Endothelial cell of umbilical vein (primary cell): ENCODE data around the gene PRLR. TPM values are rescaled to one million over a fixed set of nuclear protein-coding genes. Genes with fewer than 3 reads are reported as not detected.

Source experiments
- BruUV-seq: library from RNA; stranded (reverse); fragments of 400-500 nt; replicated peaks from 2 replicates; lab custom pipeline; 2021; lab: Mats Ljungman, UMichigan
- CTCF ChIA-PET: fragments of 300-600, 350-600 bp; sonication (Branson Sonifier 250); formaldehyde crosslinking; loops from one replicate; lab custom pipeline; 2021; ENCODE audit warnings: antibody characterized with exemption, inconsistent platforms; lab: Charles Lee
- POLR2A ChIA-PET: fragments of 300-600, 350-600 bp; sonication (Branson Sonifier 250); formaldehyde crosslinking; loops from one replicate; lab custom pipeline; 2021; ENCODE audit warnings: antibody characterized with exemption, inconsistent platforms; lab: Charles Lee
- DNase-seq: peaks from one replicate; pipeline ENCODE4 v3.0.0-alpha.2; 2011; ENCODE audit warnings: low read depth, low spot score
- FAIRE-seq: peaks from 2 replicates; lab custom pipeline; 2011; peaks lifted over from hg19 to GRCh38; lab: Jason Lieb, UNC
- H2AFZ ChIP-seq: 2 replicates; pipeline ENCODE4 v1.6.0; 2012; ENCODE audit warnings: low read depth, low read length, control low read depth, inconsistent platforms
- H3K27ac ChIP-seq: 2 replicates; pipeline ENCODE4 v1.5.1; 2011; ENCODE audit warnings: low read depth, mild to moderate bottlenecking, control low read depth, low read length, moderate library complexity; ENCODE audit not compliant: insufficient read depth
- H3K27me3 ChIP-seq, 2 experiments: 2 replicates each; pipeline versions ENCODE4 v1.6.0 to v1.6.1; 2011; ENCODE audit warnings: low read length in 2 of 2, mixed read lengths in 1 of 2; ENCODE audit not compliant: control insufficient read depth in 2 of 2, insufficient read depth in 2 of 2
- H3K36me3 ChIP-seq, 2 experiments: 2 replicates in 1 of 2; 3 replicates in 1 of 2; pipeline ENCODE4 v1.5.1; 2011; ENCODE audit warnings: low read length in 2 of 2, mild to moderate bottlenecking in 1 of 2, moderate library complexity in 1 of 2; ENCODE audit not compliant: control insufficient read depth in 2 of 2, insufficient read depth in 2 of 2; ENCODE audit errors: extremely low read depth in 1 of 2
- H3K4me1 ChIP-seq: 3 replicates; pipeline ENCODE4 v1.5.1; 2011; ENCODE audit warnings: mild to moderate bottlenecking, low read length; ENCODE audit not compliant: control insufficient read depth, insufficient read depth; ENCODE audit errors: extremely low read depth
- H3K4me2 ChIP-seq: 2 replicates; pipeline ENCODE4 v1.6.1; 2011; ENCODE audit warnings: low read length, control low read depth, mixed read lengths; ENCODE audit not compliant: insufficient read depth
- H3K4me3 ChIP-seq, 3 experiments: fragments of 200-600 bp in 1 of 3; sonication (generic), shearing (Covaris generic) in 1 of 3; replicated peaks in 1 of 3; 2 replicates each; pipeline ENCODE4 v1.5.1; 2011 to 2016; ENCODE audit warnings: control low read depth in 3 of 3, low read length in 3 of 3, mild to moderate bottlenecking in 2 of 3, inconsistent platforms in 1 of 3, low read depth in 1 of 3, moderate library complexity in 1 of 3; ENCODE audit not compliant: insufficient read depth in 1 of 3
- H3K79me2 ChIP-seq: 2 replicates; pipeline ENCODE4 v1.6.0; 2012; ENCODE audit warnings: low read length, inconsistent platforms; ENCODE audit not compliant: control insufficient read depth, insufficient read depth
- H3K9ac ChIP-seq: replicated peaks from 2 replicates; pipeline ENCODE3; 2011; ENCODE audit warnings: low read length, control low read depth; ENCODE audit not compliant: insufficient read depth; ENCODE audit errors: extremely low read depth
- H3K9me1 ChIP-seq: replicated peaks from 3 replicates; pipeline ENCODE4 v1.6.0; 2011; ENCODE audit warnings: mild to moderate bottlenecking, low read length; ENCODE audit not compliant: control insufficient read depth, insufficient read depth; ENCODE audit errors: extremely low read depth
- H3K9me3 ChIP-seq: replicated peaks from 2 replicates; pipeline ENCODE4 v1.5.1; 2012; ENCODE audit warnings: low read length, inconsistent platforms; ENCODE audit not compliant: control insufficient read depth, insufficient read depth
- H4K20me1 ChIP-seq: replicated peaks from 2 replicates; pipeline ENCODE3; 2011; ENCODE audit warnings: mild to moderate bottlenecking, low read length; ENCODE audit not compliant: control insufficient read depth, insufficient read depth; ENCODE audit errors: extremely low read depth
- CTCF ChIP-seq, 2 donors: IDR thresholded peaks; 1 replicate in 1 of 2; 2 replicates in 1 of 2; pipeline ENCODE4 v1.5.1; 2011; ENCODE audit warnings: low read length in 2 of 2, mild to moderate bottlenecking in 2 of 2, moderate library complexity in 2 of 2, control low read depth in 1 of 2, inconsistent platforms in 1 of 2, low read depth in 1 of 2; ENCODE audit not compliant: insufficient read depth in 1 of 2; ENCODE audit errors: extremely low read depth in 1 of 2
- EZH2 ChIP-seq: IDR thresholded peaks from 2 replicates; pipeline ENCODE4 v1.6.1; 2012; ENCODE audit warnings: borderline replicate concordance, low read depth, mild to moderate bottlenecking, moderate library complexity, low read length, inconsistent platforms; ENCODE audit not compliant: severe bottlenecking
- FOS ChIP-seq: IDR thresholded peaks from 2 replicates; pipeline ENCODE4 v1.6.1; 2011; ENCODE audit warnings: mild to moderate bottlenecking, low read length, moderate library complexity, borderline replicate concordance; ENCODE audit not compliant: insufficient read depth
- GATA2 ChIP-seq: IDR thresholded peaks from 2 replicates; pipeline ENCODE4 v1.7.0; 2011; ENCODE audit warnings: low read depth, mild to moderate bottlenecking, moderate library complexity, mixed read lengths, low read length; ENCODE audit not compliant: insufficient read length, insufficient read depth
- JUN ChIP-seq: IDR thresholded peaks from 2 replicates; pipeline ENCODE4 v1.6.1; 2011; ENCODE audit warnings: borderline replicate concordance, low read depth; ENCODE audit not compliant: insufficient read length, insufficient read depth
- MAX ChIP-seq: IDR thresholded peaks from 2 replicates; pipeline ENCODE4 v1.6.1; 2011; ENCODE audit not compliant: insufficient read depth, insufficient read length
- MYC ChIP-seq: IDR thresholded peaks from one replicate; pipeline ENCODE4 v1.6.1; 2011; ENCODE audit warnings: mild to moderate bottlenecking, low read depth, low read length
- POLR2A ChIP-seq: IDR thresholded peaks from 2 replicates; pipeline ENCODE4 v1.6.1; 2012; ENCODE audit warnings: low read depth, mild to moderate bottlenecking, control low read depth, low read length
- POLR2AphosphoS5 ChIP-seq: IDR thresholded peaks from 2 replicates; pipeline ENCODE4 v1.6.1; 2012; ENCODE audit warnings: low read depth, mild to moderate bottlenecking, control low read depth, low read length, moderate library complexity; ENCODE audit not compliant: insufficient read depth
- dilution Hi-C: fragments of 300-500 bp; cut with MboI; formaldehyde crosslinking; loops from one replicate; pipeline ENCODE4 v1.15.0; 2019; ENCODE audit warnings: low sequenced_read_pairs; ENCODE audit not compliant: extremely low pct_ligation_motif_present
- intact Hi-C: fragments of 100-400 bp; cut with micrococcal nuclease; formaldehyde crosslinking; loops from one replicate; pipeline ENCODE4 v1.10.0; 2022
- polyA plus RNA-seq, 4 experiments: library from polyadenylated mRNA; depleted of rRNA in 3 of 4; stranded (reverse) in 3 of 4; unstranded in 1 of 4; fragments of >200 nt; gene quantifications; 2 replicates each; pipeline versions ENCODE4 v1.2.1 to v1.2.3, GENCODE V29; 2011 to 2012; ENCODE audit warnings: missing spikeins in 1 of 4
- total RNA-seq: library from RNA; stranded (reverse); gene quantifications from 2 replicates; pipeline ENCODE4 v1.2.3, GENCODE V29; 2021

Gene PRLR
- total and polyA plus RNA-seq, 2 donors (not counting 3 experiments of a cell fraction or from before 2014, with no cell fraction given) = not detected

GRCh38 chr5:35010676-35011075 lies 219.6 kb downstream of the PRLR start:
- DNase-seq (no peak), FAIRE-seq (no peak)
- Histone ChIP-seq H3K9me1 (no peaks in the 10 kb centered on the region), H4K20me1 (no peaks in the 10 kb centered on the region), H3K79me2 (no peaks in the 10 kb centered on the region), H3K36me3 (no peaks in the 10 kb centered on the region), H3K27ac (no peak overlapping the region), H3K9ac (no peak overlapping the region), H3K27me3 (peaks cover 0 to 4% of the 10 kb centered on the region in 2 experiments), H3K4me1 (no peaks in the 10 kb centered on the region), H3K4me2 (no peak overlapping the region), H3K4me3 (no peak overlapping the region), H3K9me3 (no peaks in the 10 kb centered on the region), H2AFZ (no peak overlapping the region)
- BruUV-seq = no TSS peak
- intact Hi-C loops = no loop called here
- TF ChIP-seq POLR2A (no peak), MAX (no peak), GATA2 (no peak), CTCF (IDR thresholded peaks at IDR 0.05; ENCODE audit: extremely low read depth in 1 of 2, insufficient read depth in 1 of 2, low read depth in 1 of 2, low read length in 2 of 2) (no peak), EZH2 (no peak), POLR2AphosphoS5 (no peak), MYC (no peak), JUN (no peak), FOS (no peak)
- dilution Hi-C loops = no loop called here
- ChIA-PET CTCF (interaction anchor here (2.2 kb wide), 1 partner anchor 7 kb away, joined by 8 read pairs; no protein-coding TSS in a partner anchor), POLR2A (no interaction called here)
